IMR-90 (cell line): ENCODE data around the gene ADARB2. TPM values are rescaled to one million over a fixed set of nuclear protein-coding genes. Genes with fewer than 3 reads are reported as not detected.

Experiments
- ATAC-seq: fragments of 200-7000 bp; cut with Tn5 transposase; 2 replicates; pipeline ENCODE4 v1.9.1; 2020; ENCODE audit warnings: low read depth, mild to moderate bottlenecking, moderate library complexity
- BruUV-seq: library from RNA; stranded (reverse); fragments of 400-500 nt; replicated peaks from 2 replicates; lab custom pipeline; 2021; lab: Mats Ljungman, UMichigan
- CTCF ChIA-PET: fragments of 300-600 bp; formaldehyde crosslinking; extraction: SDS; loops from one replicate; lab custom pipeline; 2021; ENCODE audit warnings: antibody characterized with exemption; lab: Yijun Ruan, JAX
- POLR2A ChIA-PET: fragments of 300-600 bp; sonication (Branson Sonifier 250); formaldehyde crosslinking; loops from one replicate; lab custom pipeline; 2022; ENCODE audit warnings: antibody characterized with exemption; ENCODE audit not compliant: unreplicated experiment; lab: Charles Lee
- DNase-seq: peaks from one replicate; pipeline ENCODE4 v3.0.0; 2013
- H2AFZ ChIP-seq: replicated peaks from 2 replicates; pipeline ENCODE3; 2013; ENCODE audit warnings: low read length, mild to moderate bottlenecking; ENCODE audit not compliant: poor library complexity
- H2AK5ac ChIP-seq: 2 replicates; pipeline ENCODE4 v1.6.1; 2013; ENCODE audit warnings: low read depth, low read length, inconsistent platforms
- H2AK9ac ChIP-seq: replicated peaks from 2 replicates; pipeline ENCODE3; 2013; ENCODE audit warnings: mild to moderate bottlenecking, low read depth, low read length, moderate library complexity; ENCODE audit not compliant: poor library complexity
- H2BK120ac ChIP-seq: 2 replicates; pipeline ENCODE4 v1.6.1; 2013; ENCODE audit warnings: low read depth, low read length, inconsistent platforms
- H2BK15ac ChIP-seq: 3 replicates; pipeline ENCODE4 v1.6.1; 2013; ENCODE audit warnings: low read depth, low read length, inconsistent platforms
- H2BK20ac ChIP-seq: 2 replicates; pipeline ENCODE4 v1.6.1; 2013; ENCODE audit warnings: low read depth, mild to moderate bottlenecking, inconsistent platforms, low read length, moderate library complexity
- H2BK5ac ChIP-seq: 2 replicates; pipeline ENCODE4 v1.6.1; 2013; ENCODE audit warnings: mild to moderate bottlenecking, low read depth, low read length, inconsistent platforms; ENCODE audit not compliant: poor library complexity, severe bottlenecking
- H3K14ac ChIP-seq: replicated peaks from 2 replicates; pipeline ENCODE4 v1.6.1; 2013; ENCODE audit warnings: low read depth, low read length, inconsistent platforms
- H3K18ac ChIP-seq: 2 replicates; pipeline ENCODE4 v1.6.1; 2013; ENCODE audit warnings: low read depth, low read length, control low read depth
- H3K23ac ChIP-seq: 2 replicates; pipeline ENCODE4 v1.6.1; 2013; ENCODE audit warnings: low read depth, low read length, inconsistent platforms
- H3K27ac ChIP-seq: 2 replicates; pipeline ENCODE4 v1.5.1; 2013; ENCODE audit warnings: mild to moderate bottlenecking, control low read depth, low read length; ENCODE audit not compliant: insufficient read depth
- H3K27me3 ChIP-seq: 2 replicates; pipeline ENCODE4 v1.6.1; 2013; ENCODE audit warnings: low read length; ENCODE audit not compliant: control insufficient read depth, insufficient read depth
- H3K36me3 ChIP-seq: 2 replicates; pipeline ENCODE4 v1.6.1; 2013; ENCODE audit warnings: low read length, mixed read lengths; ENCODE audit not compliant: control insufficient read depth, insufficient read depth
- H3K4ac ChIP-seq: 2 replicates; pipeline ENCODE4 v1.6.1; 2013; ENCODE audit warnings: low read depth, low read length, inconsistent platforms
- H3K4me1 ChIP-seq: 2 replicates; pipeline ENCODE4 v1.6.1; 2013; ENCODE audit warnings: low read length, mixed read lengths; ENCODE audit not compliant: control insufficient read depth, insufficient read depth
- H3K4me2 ChIP-seq: 2 replicates; pipeline ENCODE4 v1.6.1; 2013; ENCODE audit warnings: low read depth, mild to moderate bottlenecking, control low read depth, low read length, moderate library complexity
- H3K4me3 ChIP-seq: 2 replicates; pipeline ENCODE4 v1.5.1; 2013; ENCODE audit warnings: low read depth, mild to moderate bottlenecking, control low read depth, low read length, moderate library complexity; ENCODE audit not compliant: insufficient read depth
- H3K56ac ChIP-seq: 2 replicates; pipeline ENCODE4 v1.6.1; 2013; ENCODE audit warnings: low read length, inconsistent platforms; ENCODE audit not compliant: insufficient read depth; ENCODE audit errors: extremely low read depth
- H3K79me1 ChIP-seq, 2 experiments: 2 replicates each; pipeline ENCODE4 v1.6.1; 2013; ENCODE audit warnings: low read length in 2 of 2, inconsistent platforms in 1 of 2, low read depth in 1 of 2
- H3K9ac ChIP-seq: 2 replicates; pipeline ENCODE4 v1.6.1; 2013; ENCODE audit warnings: low read depth, low read length, control low read depth
- H3K9me1 ChIP-seq: 2 replicates; pipeline ENCODE4 v1.6.1; 2013; ENCODE audit warnings: low read length, inconsistent platforms; ENCODE audit not compliant: insufficient read depth
- H3K9me3 ChIP-seq: 2 replicates; pipeline ENCODE4 v1.6.1; 2013; ENCODE audit warnings: low read length; ENCODE audit not compliant: control insufficient read depth, insufficient read depth
- H4K20me1 ChIP-seq: 2 replicates; pipeline ENCODE4 v1.6.1; 2013; ENCODE audit warnings: low read length, inconsistent platforms; ENCODE audit not compliant: insufficient read depth
- H4K5ac ChIP-seq: 2 replicates; pipeline ENCODE4 v1.6.1; 2013; ENCODE audit warnings: mild to moderate bottlenecking, low read depth, low read length, control low read depth
- H4K8ac ChIP-seq, 2 experiments: 2 replicates each; pipeline ENCODE4 v1.6.1; 2013; ENCODE audit warnings: low read depth in 2 of 2, low read length in 2 of 2, control low read depth in 1 of 2, inconsistent platforms in 1 of 2
- H4K91ac ChIP-seq: 2 replicates; pipeline ENCODE4 v1.6.1; 2013; ENCODE audit warnings: low read depth, low read length, inconsistent platforms; ENCODE audit not compliant: insufficient read depth
- MAFK ChIP-seq: IDR thresholded peaks from 2 replicates; pipeline ENCODE4 v1.6.1; 2012; ENCODE audit warnings: low read depth, low read length, improper control_type of control experiment
- WGBS, 2 experiments: methylation state at CpG; one replicate each; pipeline versions ENCODE4 v1.1.5 to v1.1.7; 2013; ENCODE audit warnings: missing lambda C conversion rate in 2 of 2; ENCODE audit not compliant: insufficient read length in 1 of 2; ENCODE audit errors: extremely low coverage in 2 of 2; 5-methylcytosine and 5-hydroxymethylcytosine counted together
- dilution Hi-C: fragments of 300-500 bp; cut with HindIII; formaldehyde crosslinking; loops from one replicate; pipeline ENCODE4 v1.14.3; 2018; ENCODE audit warnings: low sequenced_read_pairs; ENCODE audit not compliant: unreplicated experiment
- in situ Hi-C: fragments of 300-500 bp; cut with MboI; formaldehyde crosslinking; loops from 3 replicates; pipeline ENCODE4 v1.14.3; 2019; ENCODE audit warnings: low sequenced_read_pairs, inconsistent platforms, mixed read lengths
- intact Hi-C: fragments of 100-400 bp; cut with micrococcal nuclease; formaldehyde crosslinking; loops from 2 replicates; pipeline ENCODE4 v1.10.0; 2022
- polyA plus RNA-seq, 3 experiments: library from polyadenylated mRNA; depleted of rRNA; stranded (reverse); fragments of >200 nt; gene quantifications; 2 replicates each; pipeline ENCODE4 v1.2.3, GENCODE V29; 2012; ENCODE audit warnings: low replicate concordance in 1 of 3
- total RNA-seq: library from RNA; depleted of rRNA; stranded (reverse); fragments of >200 nt; gene quantifications from 2 replicates; pipeline ENCODE4 v1.2.3, GENCODE V29; 2012

The ADARB2 gene
- total and polyA plus RNA-seq, 2 of the 4 experiments (the other 2 are of a cell fraction) = not detected

DNA sequence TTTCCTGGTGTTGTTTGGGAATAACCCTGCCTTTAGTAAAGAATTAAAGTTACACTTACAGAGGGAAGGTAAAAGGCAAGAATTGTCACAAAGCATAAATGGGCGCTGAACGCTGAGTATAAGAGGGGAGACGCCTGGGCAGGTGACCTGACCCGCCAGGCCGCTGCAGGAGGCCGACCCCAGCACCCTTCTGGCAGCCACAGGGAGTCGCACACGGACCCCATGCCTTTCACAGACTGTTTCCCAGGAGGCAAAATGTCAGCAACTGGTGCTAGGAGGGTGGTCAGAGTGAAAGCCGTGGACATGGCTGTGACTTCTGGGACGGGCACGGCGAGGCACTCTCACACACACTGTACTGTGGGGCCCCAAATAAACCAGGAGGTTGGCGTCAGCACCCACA lies 392.9 kb downstream of the ADARB2 start:
- H2AK5ac ChIP-seq = no peak overlapping the region
- H3K4me1 ChIP-seq = no peaks in the 10 kb centered on the region
- dilution Hi-C loops (no loop called here), in situ Hi-C loops (no loop called here), intact Hi-C loops (no loop called here)
- H3K23ac ChIP-seq = no peak overlapping the region
- CTCF ChIA-PET = no interaction called here
- TF ChIP-seq MAFK = no peak
- BruUV-seq = no TSS peak
- WGBS, 2 experiments = 70% methylated on average over 3 of the region's 13 CpGs; no CpG with 5 or more reads in 1 of the 2 experiments
- no peak overlapping the region for H3K9ac ChIP-seq
- H3K27me3 ChIP-seq = no peaks in the 10 kb centered on the region
- H2BK15ac ChIP-seq = no peak overlapping the region
- POLR2A ChIA-PET = no interaction called here
- H3K14ac ChIP-seq = no peak overlapping the region
- no peak overlapping the region for H3K27ac ChIP-seq
- H3K18ac ChIP-seq = no peak overlapping the region
- no peaks in the 10 kb centered on the region for H3K79me1 ChIP-seq
- no peak overlapping the region for H4K91ac ChIP-seq
- H3K36me3 ChIP-seq = no peaks in the 10 kb centered on the region
- peaks cover 47% of the 10 kb centered on the region for H3K9me3 ChIP-seq
- no peak overlapping the region for H3K4me2 ChIP-seq
- no peak overlapping the region for H2BK5ac ChIP-seq
- H4K5ac ChIP-seq = no peak overlapping the region
- H2BK20ac ChIP-seq = no peak overlapping the region
- no peak overlapping the region for H3K4ac ChIP-seq
- no peak overlapping the region for H3K4me3 ChIP-seq
- H4K8ac ChIP-seq = no peak overlapping the region
- H2AK9ac ChIP-seq = no peak overlapping the region
- DNase-seq = no peak
- no peak overlapping the region for H2BK120ac ChIP-seq
- no peak for ATAC-seq
- H4K20me1 ChIP-seq = no peaks in the 10 kb centered on the region
- H2AFZ ChIP-seq = no peak overlapping the region
- H3K56ac ChIP-seq = no peak overlapping the region
- H3K9me1 ChIP-seq = no peaks in the 10 kb centered on the region
